ENCODE results near the gene WDPCP. TPM values are rescaled to one million over a fixed set of nuclear protein-coding genes. Genes with fewer than 3 reads are reported as not detected.

Gene WDPCP
- total RNA-seq, 1 donor from 2014 or later: 5.7 TPM

- no peaks in the 10 kb centered on the region for H3K36me3 Mint-ChIP-seq (ENCODE audit: low read depth, unreplicated experiment)
- peaks cover 1% of the 10 kb centered on the region for H3K27me3 Mint-ChIP-seq (ENCODE audit: unreplicated experiment)
- H3K4me1 Mint-ChIP-seq (ENCODE audit: unreplicated experiment): no peaks in the 10 kb centered on the region
- H3K9me3 Mint-ChIP-seq (ENCODE audit: unreplicated experiment): peaks cover 4% of the 10 kb centered on the region
- no peak for TF ChIP-seq CTCF (IDR thresholded peaks at IDR 0.05; ENCODE audit: unreplicated experiment)
- no peak overlapping the region for H3K27ac Mint-ChIP-seq (ENCODE audit: unreplicated experiment)
- DNase-seq (ENCODE audit: low spot score): no peak
- H3K4me3 Mint-ChIP-seq (ENCODE audit: unreplicated experiment): no peak overlapping the region
These were observed 395.1 kb downstream of the WDPCP start for GRCh38 chr2:63192889-63193774.

DNA sequence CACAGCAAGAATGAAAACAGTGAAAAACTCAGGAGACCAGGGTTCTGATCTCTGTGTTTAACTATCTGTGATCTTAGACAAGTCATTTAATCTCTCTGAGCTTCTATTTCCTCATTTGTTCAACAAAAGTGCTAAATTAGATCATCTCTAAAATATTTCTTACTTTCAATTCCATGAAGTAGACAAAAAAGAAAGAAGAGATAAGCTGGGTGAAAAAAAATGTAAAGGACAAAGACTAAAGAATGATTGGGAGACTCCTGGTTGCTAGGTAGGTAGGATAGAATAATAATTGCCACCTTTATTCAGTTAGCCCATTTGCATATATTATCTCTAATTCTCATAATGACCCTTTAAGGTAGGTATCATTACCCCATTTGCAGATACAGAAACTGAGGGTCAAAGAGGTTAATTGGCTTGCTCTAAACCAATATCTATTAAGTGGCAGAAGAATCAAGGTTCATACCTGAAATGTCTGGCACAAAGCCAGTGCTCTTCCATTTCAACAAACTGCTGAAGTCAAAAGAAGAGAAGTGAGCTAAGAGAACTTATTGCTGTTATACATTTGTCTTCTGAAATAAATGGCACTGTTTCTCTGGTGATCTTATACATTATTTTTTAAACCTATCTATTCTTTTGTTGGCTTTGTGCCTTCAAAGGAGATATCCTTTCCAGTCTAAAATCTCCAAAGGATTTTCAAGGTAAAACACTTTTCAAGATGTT lies 395.9 kb downstream of the WDPCP start:
- Mint-ChIP-seq H3K36me3 (ENCODE audit: low read depth, unreplicated experiment) (no peaks in the 10 kb centered on the region), H3K27me3 (ENCODE audit: unreplicated experiment) (peaks cover 1% of the 10 kb centered on the region), H3K4me1 (ENCODE audit: unreplicated experiment) (no peaks in the 10 kb centered on the region), H3K4me3 (ENCODE audit: unreplicated experiment) (no peak overlapping the region), H3K27ac (ENCODE audit: unreplicated experiment) (no peak overlapping the region), H3K9me3 (ENCODE audit: unreplicated experiment) (peaks cover 4% of the 10 kb centered on the region)
- TF ChIP-seq CTCF (IDR thresholded peaks at IDR 0.05; ENCODE audit: unreplicated experiment): no peak
- DNase-seq (ENCODE audit: low spot score): no peak

DNA sequence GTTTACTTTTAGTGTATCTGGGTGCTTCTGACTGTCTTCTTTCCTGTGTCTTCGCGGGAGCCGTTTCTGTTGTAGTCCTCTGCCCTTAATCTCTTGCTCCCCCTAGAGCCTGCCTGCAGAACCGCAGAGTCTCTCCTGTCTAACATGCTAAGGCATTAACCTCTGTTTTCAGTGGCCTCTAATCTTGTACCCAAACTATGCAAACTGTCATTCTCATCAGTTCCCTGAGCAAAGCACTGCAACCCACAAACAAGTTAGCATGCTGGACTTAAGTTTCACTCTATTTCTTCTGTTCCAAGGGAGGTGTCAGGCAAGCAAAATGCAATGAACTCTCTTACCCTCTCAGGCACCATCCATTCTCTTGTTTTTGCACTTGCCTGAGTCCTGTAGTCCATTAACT lies 399.3 kb downstream of the WDPCP start:
- Mint-ChIP-seq H3K27ac (ENCODE audit: unreplicated experiment) (no peak overlapping the region), H3K4me1 (ENCODE audit: unreplicated experiment) (no peaks in the 10 kb centered on the region), H3K4me3 (ENCODE audit: unreplicated experiment) (no peak overlapping the region), H3K9me3 (ENCODE audit: unreplicated experiment) (peaks cover 4% of the 10 kb centered on the region), H3K27me3 (ENCODE audit: unreplicated experiment) (peaks cover 1% of the 10 kb centered on the region), H3K36me3 (ENCODE audit: low read depth, unreplicated experiment) (no peaks in the 10 kb centered on the region)
- TF ChIP-seq CTCF (IDR thresholded peaks at IDR 0.05; ENCODE audit: unreplicated experiment): peak; percentile 50
- peak; percentile 44 for DNase-seq (ENCODE audit: low spot score)

- no peak for TF ChIP-seq CTCF (IDR thresholded peaks at IDR 0.05; ENCODE audit: unreplicated experiment)
- H3K27ac Mint-ChIP-seq (ENCODE audit: unreplicated experiment): no peak overlapping the region
- DNase-seq (ENCODE audit: low spot score): no peak
- H3K27me3 Mint-ChIP-seq (ENCODE audit: unreplicated experiment): peaks cover 1% of the 10 kb centered on the region
- no peaks in the 10 kb centered on the region for H3K36me3 Mint-ChIP-seq (ENCODE audit: low read depth, unreplicated experiment)
- H3K9me3 Mint-ChIP-seq (ENCODE audit: unreplicated experiment): peaks cover 4% of the 10 kb centered on the region
- H3K4me1 Mint-ChIP-seq (ENCODE audit: unreplicated experiment): no peaks in the 10 kb centered on the region
- no peak overlapping the region for H3K4me3 Mint-ChIP-seq (ENCODE audit: unreplicated experiment)
These were observed 401.9 kb downstream of the WDPCP start for GRCh38 chr2:63186331-63186730.

All from endothelial cell (in vitro differentiated cells).